GM12872 (cell line): ENCODE data around the gene DRC1.

Experiments used
- CTCF ChIP-seq: IDR thresholded peaks from 3 replicates; pipeline ENCODE4 v1.5.1; 2011; ENCODE audit warnings: low read depth, mild to moderate bottlenecking, low read length, moderate library complexity; ENCODE audit not compliant: insufficient read depth

The DRC1 gene

DNA sequence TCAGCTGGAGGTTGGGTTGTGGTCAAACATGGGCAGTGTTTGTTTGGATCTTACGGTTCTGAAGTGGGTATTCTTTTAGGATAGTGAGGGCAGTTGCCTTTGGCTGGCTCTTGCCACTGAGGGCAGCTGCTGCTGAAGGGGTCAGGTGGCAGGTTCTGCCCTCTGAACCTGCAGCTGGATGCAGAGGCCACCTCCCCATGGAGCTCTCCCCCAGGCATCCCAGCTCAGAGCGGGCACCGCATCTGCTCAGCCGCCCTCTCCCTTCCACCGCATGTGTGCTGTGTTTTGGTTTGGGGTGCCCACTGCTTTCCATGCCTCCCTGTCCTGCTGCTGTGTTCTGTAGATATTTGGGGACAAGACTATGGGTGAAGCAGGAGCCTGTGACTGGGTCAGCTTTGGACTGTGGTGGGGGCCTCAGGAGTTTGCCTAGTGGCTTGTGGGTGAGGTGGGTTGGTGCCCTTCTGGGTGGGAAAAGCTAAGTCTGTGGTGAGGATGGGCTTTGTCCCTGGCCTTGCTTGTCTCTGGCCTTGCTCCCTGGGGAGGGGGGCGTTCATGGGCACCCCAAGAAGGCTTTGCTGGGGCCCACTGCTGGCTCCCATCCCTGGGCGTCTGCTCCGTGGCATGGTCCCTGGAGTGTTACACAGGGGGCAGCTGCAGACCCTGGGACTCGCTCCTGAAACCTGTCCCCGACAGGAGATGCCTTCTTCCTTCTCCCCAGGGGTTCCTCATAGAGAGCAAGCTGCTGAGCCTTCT is 47.7 kb downstream of the DRC1 start:
- no peak for TF ChIP-seq CTCF

GRCh38 chr2:26450031-26450635 is 48.4 kb downstream of the DRC1 start:
- TF ChIP-seq CTCF: no peak

DNA sequence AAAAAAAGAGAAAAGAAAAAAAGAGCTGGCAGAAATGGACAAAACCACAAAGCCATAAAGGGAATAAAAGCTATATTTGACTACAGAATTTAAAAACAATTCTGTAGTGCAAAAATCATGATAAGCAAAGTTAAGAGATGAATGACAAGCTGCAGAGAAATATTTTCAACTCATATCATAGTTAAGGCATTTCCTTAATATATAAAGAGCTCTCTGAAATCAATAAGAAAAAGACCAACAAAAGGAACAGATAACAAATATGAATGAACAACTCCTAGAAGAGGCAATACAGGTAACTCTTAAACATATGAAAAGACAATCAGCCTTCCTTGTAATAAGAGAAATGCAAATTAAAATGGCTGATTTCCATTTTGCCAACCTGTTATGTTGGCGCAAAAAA is 50.0 kb downstream of the DRC1 start:
- no peak for TF ChIP-seq CTCF

GRCh38 chr2:26453421-26454329 is 52.0 kb downstream of the DRC1 start:
- TF ChIP-seq CTCF: no peak

DNA sequence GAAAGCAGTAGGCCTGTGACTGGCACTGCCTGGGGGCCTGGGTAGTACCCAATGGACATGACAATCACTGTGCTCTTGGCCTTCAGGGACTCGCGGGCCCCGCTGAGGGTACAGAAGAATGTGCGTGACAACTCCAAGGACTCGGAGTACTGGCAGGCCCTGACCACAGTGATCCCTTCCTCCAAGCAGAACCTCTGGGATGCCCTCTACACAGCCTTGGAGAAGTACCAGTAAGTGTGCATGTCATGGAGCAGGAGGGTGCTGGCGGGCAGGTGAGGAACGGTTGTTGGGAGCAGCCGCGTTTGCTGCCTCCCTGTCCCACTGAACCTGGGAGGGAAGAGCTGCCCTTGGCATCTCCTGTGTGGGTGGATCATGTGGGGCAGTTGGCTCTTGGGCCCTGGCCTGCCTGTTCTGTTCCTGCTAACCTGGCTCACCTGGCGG is 52.9 kb downstream of the DRC1 start:
- no peak for TF ChIP-seq CTCF

- no peak for TF ChIP-seq CTCF
Measured at GRCh38 chr2:26455037-26455669, 53.4 kb downstream of the DRC1 start.
